Thymus (tissue), 11 donors: ENCODE data around the gene KCNIP1. TPM values are rescaled to one million over a fixed set of nuclear protein-coding genes. Genes with fewer than 3 reads are reported as not detected.

Experiments used
- DNase-seq, 9 donors: peaks; one replicate each; pipeline ENCODE4 v3.0.0-alpha.2; 2013; ENCODE audit warnings: low spot score in 9 of 9, low read depth in 6 of 9, missing footprints in 1 of 9
- H3K27ac ChIP-seq, 2 donors: one replicate each; pipeline ENCODE4 v1.5.1; 2013; ENCODE audit warnings: control low read depth in 1 of 2, low read depth in 1 of 2, low read length in 1 of 2, mild to moderate bottlenecking in 1 of 2, moderate library complexity in 1 of 2
- H3K27me3 ChIP-seq, 2 donors: one replicate each; pipeline ENCODE4 v1.5.1; 2013; ENCODE audit warnings: low read length in 1 of 2; ENCODE audit not compliant: control insufficient read depth in 2 of 2, insufficient read depth in 1 of 2
- H3K36me3 ChIP-seq, 2 donors: one replicate each; pipeline ENCODE4 v1.5.1; 2013; ENCODE audit warnings: low read length in 1 of 2, mild to moderate bottlenecking in 1 of 2, moderate library complexity in 1 of 2; ENCODE audit not compliant: control insufficient read depth in 2 of 2, insufficient read depth in 2 of 2
- H3K4me1 ChIP-seq, 2 donors: one replicate each; pipeline ENCODE4 v1.5.1; 2013; ENCODE audit warnings: low read length in 2 of 2; ENCODE audit not compliant: control insufficient read depth in 2 of 2, insufficient read depth in 2 of 2
- H3K4me3 ChIP-seq, 2 donors: one replicate each; pipeline ENCODE4 v1.5.1; 2013; ENCODE audit warnings: low read length in 2 of 2, control low read depth in 1 of 2, mild to moderate bottlenecking in 1 of 2
- H3K9me3 ChIP-seq, 2 donors: one replicate each; pipeline ENCODE4 v1.5.1; 2013; ENCODE audit warnings: low read length in 1 of 2, mild to moderate bottlenecking in 1 of 2; ENCODE audit not compliant: control insufficient read depth in 2 of 2, insufficient read depth in 1 of 2
- whole genome bisulfite sequencing: extraction: QIAGEN DNeasy Blood & Tissue Kit; methylation state at CpG from one replicate; pipeline ENCODE4 v1.1.7; 2013; 5-methylcytosine and 5-hydroxymethylcytosine counted together
- polyA plus RNA-seq: library from polyadenylated mRNA; stranded (reverse); fragments of 200-250 nt; gene quantifications from one replicate; pipeline ENCODE4 v1.2.3, GENCODE V29; 2013
- total RNA-seq: library from RNA; stranded (reverse); fragments of 120-200 nt; gene quantifications from one replicate; pipeline ENCODE4 v1.2.4, GENCODE V29; 2013
- donor health status: healthy.

KCNIP1 gene
- total and polyA plus RNA-seq, 2 donors, result 0.09 to 0.23 TPM

- no peaks in the 10 kb centered on the region for H3K36me3 ChIP-seq
- peaks cover 0 to 3% of the 10 kb centered on the region in 2 donors for H3K27me3 ChIP-seq
- no peak overlapping the region for H3K4me3 ChIP-seq
- no peaks in the 10 kb centered on the region for H3K9me3 ChIP-seq
- DNase-seq, result no peak
- 96% methylated on average over 6 of the region's 6 CpGs for WGBS
- H3K27ac ChIP-seq, result no peak overlapping the region
- peaks cover 0 to under 1% of the 10 kb centered on the region in 2 donors for H3K4me1 ChIP-seq
These were observed 14.6 kb upstream of the KCNIP1 start for GRCh38 chr5:170489199-170489598.

GRCh38 chr5:170490381-170490780 lies 13.4 kb upstream of the KCNIP1 start:
- WGBS, result 94% methylated on average over 3 of the region's 3 CpGs
- DNase-seq, result no peak
- Histone ChIP-seq H3K27ac (no peak overlapping the region), H3K4me1 (peaks cover 0 to 3% of the 10 kb centered on the region in 2 donors), H3K27me3 (peaks cover 0 to 10% of the 10 kb centered on the region in 2 donors), H3K36me3 (no peaks in the 10 kb centered on the region), H3K9me3 (no peaks in the 10 kb centered on the region), H3K4me3 (no peak overlapping the region)

GRCh38 chr5:170491479-170491878 lies 12.3 kb upstream of the KCNIP1 start:
- no peaks in the 10 kb centered on the region for H3K36me3 ChIP-seq
- peaks cover 0 to 14% of the 10 kb centered on the region in 2 donors for H3K27me3 ChIP-seq
- 82% methylated on average over 5 of the region's 5 CpGs for WGBS
- no peak overlapping the region for H3K27ac ChIP-seq
- no peaks in the 10 kb centered on the region for H3K9me3 ChIP-seq
- DNase-seq, result no peak
- H3K4me3 ChIP-seq, result no peak overlapping the region
- H3K4me1 ChIP-seq, result peaks cover 0 to 3% of the 10 kb centered on the region in 2 donors

- no peak for DNase-seq
- H3K27me3 ChIP-seq, result peaks cover 0 to 16% of the 10 kb centered on the region in 2 donors
- no peaks in the 10 kb centered on the region for H3K36me3 ChIP-seq
- H3K27ac ChIP-seq, result no peak overlapping the region
- no peak overlapping the region for H3K4me3 ChIP-seq
- no peaks in the 10 kb centered on the region for H3K9me3 ChIP-seq
- 97% methylated on average over 7 of the region's 7 CpGs for WGBS
- H3K4me1 ChIP-seq, result peaks cover 0 to 3% of the 10 kb centered on the region in 2 donors
These were observed 10.6 kb upstream of the KCNIP1 start for GRCh38 chr5:170493028-170493820.

- 98% methylated on average over 2 of the region's 2 CpGs for WGBS
These were observed 9.8 kb upstream of the KCNIP1 start for GRCh38 chr5:170494041-170494440.

GRCh38 chr5:170495825-170496661 lies 7.8 kb upstream of the KCNIP1 start:
- no peaks in the 10 kb centered on the region for H3K36me3 ChIP-seq
- peaks cover 0 to 16% of the 10 kb centered on the region in 2 donors for H3K27me3 ChIP-seq
- DNase-seq, result no peak
- WGBS, result 87% methylated on average over 10 of the region's 10 CpGs
- H3K9me3 ChIP-seq, result peaks cover 0 to 5% of the 10 kb centered on the region in 2 donors
- H3K4me3 ChIP-seq, result no peak overlapping the region
- peaks cover 0 to 3% of the 10 kb centered on the region in 2 donors for H3K4me1 ChIP-seq
- H3K27ac ChIP-seq, result no peak overlapping the region

More at GRCh38 chr5:170494041-170494440, 9.8 kb upstream of the KCNIP1 start:
- no peak overlapping the region for H3K4me3 ChIP-seq
- H3K36me3 ChIP-seq, result no peaks in the 10 kb centered on the region
- DNase-seq, result no peak
- H3K4me1 ChIP-seq, result peaks cover 0 to 3% of the 10 kb centered on the region in 2 donors
- peaks cover 0 to 16% of the 10 kb centered on the region in 2 donors for H3K27me3 ChIP-seq
- no peak overlapping the region for H3K27ac ChIP-seq
- H3K9me3 ChIP-seq, result no peaks in the 10 kb centered on the region

GRCh38 chr5:170496662-170497028 lies 7.2 kb upstream of the KCNIP1 start:
- no peaks in the 10 kb centered on the region for H3K36me3 ChIP-seq
- no peak overlapping the region for H3K27ac ChIP-seq
- no peak overlapping the region for H3K4me3 ChIP-seq
- 99% methylated on average over 6 of the region's 6 CpGs for WGBS
- peaks cover 0 to 3% of the 10 kb centered on the region in 2 donors for H3K4me1 ChIP-seq
- peaks cover 0 to 5% of the 10 kb centered on the region in 2 donors for H3K9me3 ChIP-seq
- H3K27me3 ChIP-seq, result peaks cover 0 to 16% of the 10 kb centered on the region in 2 donors
- DNase-seq, result no peak

- whole genome bisulfite sequencing, result 89% methylated on average over 13 of the region's 13 CpGs
- no peak for DNase-seq
- no peaks in the 10 kb centered on the region for H3K36me3 ChIP-seq
These were observed 6.3 kb upstream of the KCNIP1 start for GRCh38 chr5:170497311-170498038.

More at GRCh38 chr5:170497311-170498038, 6.3 kb upstream of the KCNIP1 start:
- Histone ChIP-seq H3K27ac (no peak overlapping the region), H3K4me1 (peaks cover 0 to 3% of the 10 kb centered on the region in 2 donors), H3K9me3 (peaks cover 0 to 5% of the 10 kb centered on the region in 2 donors), H3K27me3 (peaks cover 0 to 25% of the 10 kb centered on the region in 2 donors), H3K4me3 (no peak overlapping the region)
